Endothelial cell of umbilical vein (primary cell): ENCODE results near the gene PARM1. TPM values are rescaled to one million over a fixed set of nuclear protein-coding genes. Genes with fewer than 3 reads are reported as not detected.

ENCODE experiments used
- BruUV-seq: library from RNA; stranded (reverse); fragments of 400-500 nt; replicated peaks from 2 replicates; lab custom pipeline; 2021; lab: Mats Ljungman, UMichigan
- CTCF ChIA-PET: fragments of 300-600, 350-600 bp; sonication (Branson Sonifier 250); formaldehyde crosslinking; loops from one replicate; lab custom pipeline; 2021; ENCODE audit warnings: antibody characterized with exemption, inconsistent platforms; lab: Charles Lee
- POLR2A ChIA-PET: fragments of 300-600, 350-600 bp; sonication (Branson Sonifier 250); formaldehyde crosslinking; loops from one replicate; lab custom pipeline; 2021; ENCODE audit warnings: antibody characterized with exemption, inconsistent platforms; lab: Charles Lee
- DNase-seq: peaks from one replicate; pipeline ENCODE4 v3.0.0-alpha.2; 2011; ENCODE audit warnings: low read depth, low spot score
- FAIRE-seq: peaks from 2 replicates; lab custom pipeline; 2011; peaks lifted over from hg19 to GRCh38; lab: Jason Lieb, UNC
- H2AFZ ChIP-seq: 2 replicates; pipeline ENCODE4 v1.6.0; 2012; ENCODE audit warnings: low read depth, low read length, control low read depth, inconsistent platforms
- H3K27ac ChIP-seq: 2 replicates; pipeline ENCODE4 v1.5.1; 2011; ENCODE audit warnings: low read depth, mild to moderate bottlenecking, control low read depth, low read length, moderate library complexity; ENCODE audit not compliant: insufficient read depth
- H3K27me3 ChIP-seq, 2 experiments: 2 replicates each; pipeline versions ENCODE4 v1.6.0 to v1.6.1; 2011; ENCODE audit warnings: low read length in 2 of 2, mixed read lengths in 1 of 2; ENCODE audit not compliant: control insufficient read depth in 2 of 2, insufficient read depth in 2 of 2
- H3K36me3 ChIP-seq, 2 experiments: 2 replicates in 1 of 2; 3 replicates in 1 of 2; pipeline ENCODE4 v1.5.1; 2011; ENCODE audit warnings: low read length in 2 of 2, mild to moderate bottlenecking in 1 of 2, moderate library complexity in 1 of 2; ENCODE audit not compliant: control insufficient read depth in 2 of 2, insufficient read depth in 2 of 2; ENCODE audit errors: extremely low read depth in 1 of 2
- H3K4me1 ChIP-seq: 3 replicates; pipeline ENCODE4 v1.5.1; 2011; ENCODE audit warnings: mild to moderate bottlenecking, low read length; ENCODE audit not compliant: control insufficient read depth, insufficient read depth; ENCODE audit errors: extremely low read depth
- H3K4me2 ChIP-seq: 2 replicates; pipeline ENCODE4 v1.6.1; 2011; ENCODE audit warnings: low read length, control low read depth, mixed read lengths; ENCODE audit not compliant: insufficient read depth
- H3K4me3 ChIP-seq, 3 experiments: fragments of 200-600 bp in 1 of 3; sonication (generic), shearing (Covaris generic) in 1 of 3; replicated peaks in 1 of 3; 2 replicates each; pipeline ENCODE4 v1.5.1; 2011 to 2016; ENCODE audit warnings: control low read depth in 3 of 3, low read length in 3 of 3, mild to moderate bottlenecking in 2 of 3, inconsistent platforms in 1 of 3, low read depth in 1 of 3, moderate library complexity in 1 of 3; ENCODE audit not compliant: insufficient read depth in 1 of 3
- H3K79me2 ChIP-seq: 2 replicates; pipeline ENCODE4 v1.6.0; 2012; ENCODE audit warnings: low read length, inconsistent platforms; ENCODE audit not compliant: control insufficient read depth, insufficient read depth
- H3K9ac ChIP-seq: replicated peaks from 2 replicates; pipeline ENCODE3; 2011; ENCODE audit warnings: low read length, control low read depth; ENCODE audit not compliant: insufficient read depth; ENCODE audit errors: extremely low read depth
- H3K9me1 ChIP-seq: replicated peaks from 3 replicates; pipeline ENCODE4 v1.6.0; 2011; ENCODE audit warnings: mild to moderate bottlenecking, low read length; ENCODE audit not compliant: control insufficient read depth, insufficient read depth; ENCODE audit errors: extremely low read depth
- H3K9me3 ChIP-seq: replicated peaks from 2 replicates; pipeline ENCODE4 v1.5.1; 2012; ENCODE audit warnings: low read length, inconsistent platforms; ENCODE audit not compliant: control insufficient read depth, insufficient read depth
- H4K20me1 ChIP-seq: replicated peaks from 2 replicates; pipeline ENCODE3; 2011; ENCODE audit warnings: mild to moderate bottlenecking, low read length; ENCODE audit not compliant: control insufficient read depth, insufficient read depth; ENCODE audit errors: extremely low read depth
- EZH2 ChIP-seq: IDR thresholded peaks from 2 replicates; pipeline ENCODE4 v1.6.1; 2012; ENCODE audit warnings: borderline replicate concordance, low read depth, mild to moderate bottlenecking, moderate library complexity, low read length, inconsistent platforms; ENCODE audit not compliant: severe bottlenecking
- FOS ChIP-seq: IDR thresholded peaks from 2 replicates; pipeline ENCODE4 v1.6.1; 2011; ENCODE audit warnings: mild to moderate bottlenecking, low read length, moderate library complexity, borderline replicate concordance; ENCODE audit not compliant: insufficient read depth
- GATA2 ChIP-seq: IDR thresholded peaks from 2 replicates; pipeline ENCODE4 v1.7.0; 2011; ENCODE audit warnings: low read depth, mild to moderate bottlenecking, moderate library complexity, mixed read lengths, low read length; ENCODE audit not compliant: insufficient read length, insufficient read depth
- JUN ChIP-seq: IDR thresholded peaks from 2 replicates; pipeline ENCODE4 v1.6.1; 2011; ENCODE audit warnings: borderline replicate concordance, low read depth; ENCODE audit not compliant: insufficient read length, insufficient read depth
- MYC ChIP-seq: IDR thresholded peaks from one replicate; pipeline ENCODE4 v1.6.1; 2011; ENCODE audit warnings: mild to moderate bottlenecking, low read depth, low read length
- POLR2A ChIP-seq: IDR thresholded peaks from 2 replicates; pipeline ENCODE4 v1.6.1; 2012; ENCODE audit warnings: low read depth, mild to moderate bottlenecking, control low read depth, low read length
- POLR2AphosphoS5 ChIP-seq: IDR thresholded peaks from 2 replicates; pipeline ENCODE4 v1.6.1; 2012; ENCODE audit warnings: low read depth, mild to moderate bottlenecking, control low read depth, low read length, moderate library complexity; ENCODE audit not compliant: insufficient read depth
- dilution Hi-C: fragments of 300-500 bp; cut with MboI; formaldehyde crosslinking; loops from one replicate; pipeline ENCODE4 v1.15.0; 2019; ENCODE audit warnings: low sequenced_read_pairs; ENCODE audit not compliant: extremely low pct_ligation_motif_present
- intact Hi-C: fragments of 100-400 bp; cut with micrococcal nuclease; formaldehyde crosslinking; loops from one replicate; pipeline ENCODE4 v1.10.0; 2022
- polyA plus RNA-seq, 4 experiments: library from polyadenylated mRNA; depleted of rRNA in 3 of 4; stranded (reverse) in 3 of 4; unstranded in 1 of 4; fragments of >200 nt; gene quantifications; 2 replicates each; pipeline versions ENCODE4 v1.2.1 to v1.2.3, GENCODE V29; 2011 to 2012; ENCODE audit warnings: missing spikeins in 1 of 4
- total RNA-seq: library from RNA; stranded (reverse); gene quantifications from 2 replicates; pipeline ENCODE4 v1.2.3, GENCODE V29; 2021
- TF ChIP-seq, protein P1 (sequence below), 2 donors: IDR thresholded peaks; 1 replicate in 1 of 2; 2 replicates in 1 of 2; pipeline ENCODE4 v1.5.1; 2011; ENCODE audit warnings: low read length in 2 of 2, mild to moderate bottlenecking in 2 of 2, moderate library complexity in 2 of 2, control low read depth in 1 of 2, inconsistent platforms in 1 of 2, low read depth in 1 of 2; ENCODE audit not compliant: insufficient read depth in 1 of 2; ENCODE audit errors: extremely low read depth in 1 of 2
- TF ChIP-seq, protein P2 (sequence below): IDR thresholded peaks from 2 replicates; pipeline ENCODE4 v1.6.1; 2011; ENCODE audit not compliant: insufficient read depth, insufficient read length

PARM1 gene
- total and polyA plus RNA-seq, 2 donors (not counting 3 experiments of a cell fraction or from before 2014, with no cell fraction given): 0.01 TPM; not detected in 1

DNA sequence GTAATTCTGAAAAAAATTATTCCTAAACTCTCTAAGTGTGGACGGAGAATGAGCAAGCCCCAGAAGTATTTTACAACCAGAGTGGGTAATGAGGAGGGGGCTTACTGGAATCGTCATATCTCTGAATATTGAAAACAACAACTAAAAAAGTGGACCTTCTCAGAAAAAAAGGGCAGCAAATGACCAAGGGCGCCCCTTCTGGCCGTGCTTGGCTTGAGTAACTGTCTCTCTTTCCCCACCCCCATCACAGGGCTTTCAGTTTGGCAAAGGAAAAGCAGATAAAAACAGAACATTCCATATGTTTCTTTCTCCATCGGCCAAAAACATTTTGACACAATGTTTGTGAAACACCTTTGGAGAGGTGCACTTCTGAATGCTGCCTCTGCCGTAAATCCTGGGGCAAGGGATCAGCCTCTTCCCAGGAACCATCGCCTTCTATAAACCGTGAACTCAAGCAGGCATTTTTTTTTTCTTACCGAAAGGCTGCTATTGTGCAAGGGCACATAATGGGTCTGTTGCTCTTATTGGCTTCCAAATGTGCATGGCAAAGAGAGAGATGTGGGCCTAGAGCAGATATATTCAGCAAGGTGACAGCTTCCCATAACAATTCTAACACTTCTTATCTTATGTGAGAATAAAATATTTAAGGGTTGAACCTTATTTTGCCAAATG is 115.4 kb downstream of the PARM1 start:
- dilution Hi-C loops: no loop called here
- H3K4me2 ChIP-seq: no peak overlapping the region
- no peaks in the 10 kb centered on the region for H3K36me3 ChIP-seq
- POLR2A ChIA-PET: no interaction called here
- TF ChIP-seq MYC (no peak), JUN (no peak), POLR2AphosphoS5 (no peak), GATA2 (no peak), FOS (no peak), POLR2A (no peak), EZH2 (no peak)
- TF ChIP-seq, protein P1, sequence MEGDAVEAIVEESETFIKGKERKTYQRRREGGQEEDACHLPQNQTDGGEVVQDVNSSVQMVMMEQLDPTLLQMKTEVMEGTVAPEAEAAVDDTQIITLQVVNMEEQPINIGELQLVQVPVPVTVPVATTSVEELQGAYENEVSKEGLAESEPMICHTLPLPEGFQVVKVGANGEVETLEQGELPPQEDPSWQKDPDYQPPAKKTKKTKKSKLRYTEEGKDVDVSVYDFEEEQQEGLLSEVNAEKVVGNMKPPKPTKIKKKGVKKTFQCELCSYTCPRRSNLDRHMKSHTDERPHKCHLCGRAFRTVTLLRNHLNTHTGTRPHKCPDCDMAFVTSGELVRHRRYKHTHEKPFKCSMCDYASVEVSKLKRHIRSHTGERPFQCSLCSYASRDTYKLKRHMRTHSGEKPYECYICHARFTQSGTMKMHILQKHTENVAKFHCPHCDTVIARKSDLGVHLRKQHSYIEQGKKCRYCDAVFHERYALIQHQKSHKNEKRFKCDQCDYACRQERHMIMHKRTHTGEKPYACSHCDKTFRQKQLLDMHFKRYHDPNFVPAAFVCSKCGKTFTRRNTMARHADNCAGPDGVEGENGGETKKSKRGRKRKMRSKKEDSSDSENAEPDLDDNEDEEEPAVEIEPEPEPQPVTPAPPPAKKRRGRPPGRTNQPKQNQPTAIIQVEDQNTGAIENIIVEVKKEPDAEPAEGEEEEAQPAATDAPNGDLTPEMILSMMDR (IDR thresholded peaks at IDR 0.05; ENCODE audit: extremely low read depth in 1 of 2, insufficient read depth in 1 of 2, low read depth in 1 of 2, low read length in 2 of 2): no peak
- TF ChIP-seq, protein P2, sequence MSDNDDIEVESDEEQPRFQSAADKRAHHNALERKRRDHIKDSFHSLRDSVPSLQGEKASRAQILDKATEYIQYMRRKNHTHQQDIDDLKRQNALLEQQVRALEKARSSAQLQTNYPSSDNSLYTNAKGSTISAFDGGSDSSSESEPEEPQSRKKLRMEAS: no peak
- no peaks in the 10 kb centered on the region for H3K79me2 ChIP-seq
- no peaks in the 10 kb centered on the region for H3K9me1 ChIP-seq
- intact Hi-C loops: loop anchor here (1.0 kb wide), 1 partner anchor 17 kb away; no protein-coding TSS in a partner anchor
- DNase-seq (no peak), FAIRE-seq (no peak)
- no peaks in the 10 kb centered on the region for H3K27me3 ChIP-seq
- CTCF ChIA-PET: no interaction called here
- H3K4me3 ChIP-seq: no peak overlapping the region
- BruUV-seq: no TSS peak
- H3K27ac ChIP-seq: no peak overlapping the region
- H2AFZ ChIP-seq: no peak overlapping the region
- no peak overlapping the region for H3K9ac ChIP-seq
- H3K4me1 ChIP-seq: no peaks in the 10 kb centered on the region
- H3K9me3 ChIP-seq: no peaks in the 10 kb centered on the region
- H4K20me1 ChIP-seq: no peaks in the 10 kb centered on the region
